T-helper 22 cell (primary cell): Measurements from ENCODE around the gene BOLL.
"Not testable (repeated sequence)": the region's sequence is repeated elsewhere in the genome, so short reads cannot be mapped to it uniquely, and the experiment has no call there.

Experiments
- DNase-seq: peaks from one replicate; pipeline ENCODE4 v3.0.0-alpha.2; 2020; ENCODE audit warnings: low read depth

Gene BOLL

GRCh38 chr2:197784956-197785941, at the start of gene BOLL:
Gene BOLL (minus strand): TSS chr2:197785319. CDS start chr2:197781850, 3,469 bp downstream.
- DNase-seq = no peak

GRCh38 chr2:197834771-197835170, 49.7 kb upstream of the BOLL start:
- not testable (repeated sequence) for DNase-seq

- DNase-seq = no peak
These were observed 43.5 kb upstream of the BOLL start for GRCh38 chr2:197828464-197829135.

GRCh38 chr2:197827618-197828017, 42.5 kb upstream of the BOLL start:
- no peak for DNase-seq

GRCh38 chr2:197822333-197822732, 37.2 kb upstream of the BOLL start:
- DNase-seq = no peak

- DNase-seq = no peak
These were observed 36.6 kb upstream of the BOLL start for GRCh38 chr2:197821550-197822289.

- no peak for DNase-seq
These were observed 29.4 kb upstream of the BOLL start for GRCh38 chr2:197814526-197814925.

GRCh38 chr2:197813093-197813787, 28.1 kb upstream of the BOLL start:
- DNase-seq = no peak

GRCh38 chr2:197810491-197810890, 25.4 kb upstream of the BOLL start:
- DNase-seq = no peak

- no peak for DNase-seq
These were observed 24.9 kb upstream of the BOLL start for GRCh38 chr2:197810016-197810415.

GRCh38 chr2:197809064-197809463, 23.9 kb upstream of the BOLL start:
- no peak for DNase-seq

GRCh38 chr2:197805715-197806633, 20.9 kb upstream of the BOLL start:
- no peak for DNase-seq

- DNase-seq = no peak
These were observed 19.9 kb upstream of the BOLL start for GRCh38 chr2:197804758-197805714.

GRCh38 chr2:197804049-197804757, 19.1 kb upstream of the BOLL start, which contains the start of gene PLCL1:
Gene PLCL1 (plus strand): TSS chr2:197804593.
- peak; percentile 87 for DNase-seq

- DNase-seq = no peak
These were observed 17.9 kb upstream of the BOLL start for GRCh38 chr2:197803033-197803444.

GRCh38 chr2:197801033-197801432, 15.9 kb upstream of the BOLL start:
- DNase-seq = no peak

GRCh38 chr2:197800091-197800490, 15.0 kb upstream of the BOLL start:
- DNase-seq = no peak

- no peak for DNase-seq
These were observed 13.9 kb upstream of the BOLL start for GRCh38 chr2:197799068-197799467.

- DNase-seq = no peak
These were observed 13.1 kb upstream of the BOLL start for GRCh38 chr2:197798187-197798586.
